Lower leg skin (tissue), 4 donors: ENCODE data around the gene BNC1. TPM values are rescaled to one million over a fixed set of nuclear protein-coding genes. Genes with fewer than 3 reads are reported as not detected.

Experiments used
- DNase-seq, 2 donors: peaks; one replicate each; pipeline ENCODE4 v3.0.0-alpha.2; 2019; ENCODE audit warnings: low spot score in 2 of 2
- H3K4me3 ChIP-seq: fragments of 200-600 bp; sonication (generic); 2 replicates; pipeline ENCODE4 v1.5.1; 2017; ENCODE audit warnings: mild to moderate bottlenecking, low read depth; ENCODE audit not compliant: poor library complexity, severe bottlenecking
- POLR2A ChIP-seq, 2 donors: fragments of 450-650 bp; IDR thresholded peaks; one replicate each; pipeline ENCODE4 v1.6.1; 2016 to 2017; ENCODE audit warnings: antibody characterized with exemption in 2 of 2, mild to moderate bottlenecking in 1 of 2, moderate library complexity in 1 of 2
- WGBS, 2 donors: methylation state at CpG; one replicate each; pipeline ENCODE4 v1.1.5; 2018; 5-methylcytosine and 5-hydroxymethylcytosine counted together
- intact Hi-C: fragments of 100-400 bp; cut with DNase I; formaldehyde crosslinking; loops from one replicate; pipeline ENCODE4 v1.15.0; 2023; ENCODE audit warnings: low total_unique reads
- total RNA-seq, 4 donors: library from RNA; depleted of rRNA; stranded (reverse); fragments of >200 nt; gene quantifications; one replicate each; pipeline ENCODE4 v1.1.0, GENCODE V29; 2016
- TF ChIP-seq, protein P1 (sequence below), 3 donors: fragments of 450-650 bp; IDR thresholded peaks; one replicate each; pipeline ENCODE4 v1.5.1; 2016; ENCODE audit warnings: antibody characterized with exemption in 3 of 3, mild to moderate bottlenecking in 3 of 3, moderate library complexity in 2 of 3

BNC1 gene
- total RNA-seq, 4 donors from 2014 or later, result 26.2 to 31.6 (median 28.8) TPM

DNA sequence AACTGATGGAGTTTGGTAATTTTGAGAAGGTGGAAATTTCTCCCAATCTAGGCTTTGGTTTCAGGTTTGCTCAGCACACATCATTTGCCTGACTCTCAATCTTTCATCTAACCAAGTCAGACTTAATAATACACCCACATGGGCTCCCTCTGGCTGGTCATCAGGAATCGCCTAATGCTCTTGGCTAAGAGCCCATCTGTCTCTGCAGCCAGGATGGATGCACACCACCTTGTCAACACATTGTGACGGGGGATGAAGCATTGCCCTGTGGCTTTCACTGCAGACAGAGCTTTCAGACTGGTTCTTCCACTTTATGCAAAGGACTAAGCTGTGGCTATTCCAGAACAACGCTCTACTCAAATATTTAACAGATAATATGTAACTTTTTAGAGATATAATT lies 73.8 kb downstream of the BNC1 start:
- TF ChIP-seq, protein P1, sequence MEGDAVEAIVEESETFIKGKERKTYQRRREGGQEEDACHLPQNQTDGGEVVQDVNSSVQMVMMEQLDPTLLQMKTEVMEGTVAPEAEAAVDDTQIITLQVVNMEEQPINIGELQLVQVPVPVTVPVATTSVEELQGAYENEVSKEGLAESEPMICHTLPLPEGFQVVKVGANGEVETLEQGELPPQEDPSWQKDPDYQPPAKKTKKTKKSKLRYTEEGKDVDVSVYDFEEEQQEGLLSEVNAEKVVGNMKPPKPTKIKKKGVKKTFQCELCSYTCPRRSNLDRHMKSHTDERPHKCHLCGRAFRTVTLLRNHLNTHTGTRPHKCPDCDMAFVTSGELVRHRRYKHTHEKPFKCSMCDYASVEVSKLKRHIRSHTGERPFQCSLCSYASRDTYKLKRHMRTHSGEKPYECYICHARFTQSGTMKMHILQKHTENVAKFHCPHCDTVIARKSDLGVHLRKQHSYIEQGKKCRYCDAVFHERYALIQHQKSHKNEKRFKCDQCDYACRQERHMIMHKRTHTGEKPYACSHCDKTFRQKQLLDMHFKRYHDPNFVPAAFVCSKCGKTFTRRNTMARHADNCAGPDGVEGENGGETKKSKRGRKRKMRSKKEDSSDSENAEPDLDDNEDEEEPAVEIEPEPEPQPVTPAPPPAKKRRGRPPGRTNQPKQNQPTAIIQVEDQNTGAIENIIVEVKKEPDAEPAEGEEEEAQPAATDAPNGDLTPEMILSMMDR (IDR thresholded peaks at IDR 0.05), result no peak
- TF ChIP-seq POLR2A (IDR thresholded peaks at IDR 0.05), result no peak
- intact Hi-C loops, result no loop called here
- WGBS, 2 donors, result 25 to 31% methylated on average over 3 of the region's 3 CpGs
- H3K4me3 ChIP-seq, result no peak overlapping the region
- DNase-seq, result no peak

GRCh38 chr15:83209333-83209732 lies 75.1 kb downstream of the BNC1 start:
- H3K4me3 ChIP-seq, result no peak overlapping the region
- intact Hi-C loops, result no loop called here
- DNase-seq, result no peak
- 77 to 82% methylated on average over 5 of the region's 5 CpGs for WGBS, 2 donors
- TF ChIP-seq, protein P1 (IDR thresholded peaks at IDR 0.05), result no peak

DNA sequence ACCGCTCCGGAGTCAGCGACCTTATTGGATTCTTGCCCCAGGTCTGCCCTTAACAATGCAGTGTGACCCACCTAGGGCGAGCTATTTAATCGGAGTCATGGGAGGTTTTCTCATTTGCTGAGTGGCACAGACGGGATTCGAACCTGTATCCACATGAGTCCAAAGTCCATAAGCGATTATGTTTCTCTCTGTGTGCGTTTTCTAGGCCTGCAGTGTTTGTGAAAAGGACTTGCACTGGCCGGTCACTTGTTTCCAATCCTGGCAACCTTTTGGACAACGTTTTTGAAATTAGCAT lies 76.2 kb downstream of the BNC1 start:
- no peak for DNase-seq
- 16% methylated on average over 11 of the region's 11 CpGs for WGBS, 2 donors
- intact Hi-C loops, result no loop called here
- peak overlapping the region; percentile 62 for H3K4me3 ChIP-seq
- no peak for TF ChIP-seq POLR2A (IDR thresholded peaks at IDR 0.05)
- TF ChIP-seq, protein P1 (IDR thresholded peaks at IDR 0.05), result no peak

DNA sequence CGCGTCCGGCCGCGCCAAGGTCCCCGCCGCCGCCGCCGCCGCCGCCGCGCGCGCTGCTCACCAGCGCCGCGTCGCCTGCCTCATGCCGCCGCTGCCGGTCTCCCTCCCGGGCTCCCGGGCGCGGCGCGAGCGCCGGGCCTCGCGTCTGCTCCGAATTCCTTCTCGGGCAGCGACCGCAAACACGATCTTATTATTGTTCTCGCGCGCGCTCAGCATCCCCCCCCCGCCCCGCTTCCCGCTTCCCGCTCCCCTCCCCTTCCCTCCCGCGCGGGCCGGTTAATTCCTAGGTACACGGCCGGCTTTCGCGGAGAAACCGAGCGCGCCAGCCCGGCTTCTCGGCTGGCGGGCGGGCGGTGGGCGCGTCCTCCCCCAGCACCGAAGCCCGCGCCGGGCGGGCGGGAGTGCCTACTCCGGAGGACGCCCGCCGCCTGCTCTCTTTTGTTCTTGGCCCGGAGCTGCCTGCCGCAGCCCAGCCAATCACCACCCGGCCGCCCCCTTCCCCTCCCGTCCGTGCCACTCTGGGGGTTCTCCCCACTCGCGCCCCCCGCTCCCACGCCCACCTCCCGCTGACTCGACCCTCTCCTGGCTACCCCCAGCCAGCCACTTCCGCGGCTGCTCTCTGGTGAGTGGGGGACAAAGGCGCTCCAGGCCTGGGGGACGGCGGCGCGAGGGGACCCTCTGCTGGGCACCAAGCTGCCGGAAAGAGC lies 76.7 kb downstream of the BNC1 start, which contains the start of gene HDGFL3:
TSS of gene HDGFL3 (minus strand) at position 164 of the 707 bp plus-strand sequence. CDS start 409 bp downstream, outside the sequence.
- intact Hi-C loops, result no loop called here
- TF ChIP-seq POLR2A (IDR thresholded peaks at IDR 0.05), result no peak
- TF ChIP-seq, protein P1 (IDR thresholded peaks at IDR 0.05), result no peak
- H3K4me3 ChIP-seq, result peak within 1 kb of the TSS; percentile 62
- DNase-seq, result peak in 1 of 2 donors; percentile 92
- WGBS, 2 donors, result 1% methylated on average over 28 to 78 of the region's 94 CpGs

- peak in 1 of 2 donors; percentile 89 for DNase-seq
- WGBS, 2 donors, result 0 to 1% methylated on average over 41 to 77 of the region's 93 CpGs
- H3K4me3 ChIP-seq, result peak overlapping the region; percentile 62
- intact Hi-C loops, result no loop called here
- TF ChIP-seq POLR2A (IDR thresholded peaks at IDR 0.05), result no peak
- TF ChIP-seq, protein P1 (IDR thresholded peaks at IDR 0.05), result no peak
Observed at GRCh38 chr15:83207009-83207659, 77.3 kb downstream of the BNC1 start.
